A204.1 (cell line): ENCODE results near the gene IL1RAP.
"Not testable (repeated sequence)": the region's sequence is repeated elsewhere in the genome, so short reads cannot be mapped to it uniquely, and the experiment has no call there.

Source experiments
- FAIRE-seq: peaks from 2 replicates; lab custom pipeline; 2012; peaks lifted over from hg19 to GRCh38; lab: Jason Lieb, UNC

Gene IL1RAP

DNA sequence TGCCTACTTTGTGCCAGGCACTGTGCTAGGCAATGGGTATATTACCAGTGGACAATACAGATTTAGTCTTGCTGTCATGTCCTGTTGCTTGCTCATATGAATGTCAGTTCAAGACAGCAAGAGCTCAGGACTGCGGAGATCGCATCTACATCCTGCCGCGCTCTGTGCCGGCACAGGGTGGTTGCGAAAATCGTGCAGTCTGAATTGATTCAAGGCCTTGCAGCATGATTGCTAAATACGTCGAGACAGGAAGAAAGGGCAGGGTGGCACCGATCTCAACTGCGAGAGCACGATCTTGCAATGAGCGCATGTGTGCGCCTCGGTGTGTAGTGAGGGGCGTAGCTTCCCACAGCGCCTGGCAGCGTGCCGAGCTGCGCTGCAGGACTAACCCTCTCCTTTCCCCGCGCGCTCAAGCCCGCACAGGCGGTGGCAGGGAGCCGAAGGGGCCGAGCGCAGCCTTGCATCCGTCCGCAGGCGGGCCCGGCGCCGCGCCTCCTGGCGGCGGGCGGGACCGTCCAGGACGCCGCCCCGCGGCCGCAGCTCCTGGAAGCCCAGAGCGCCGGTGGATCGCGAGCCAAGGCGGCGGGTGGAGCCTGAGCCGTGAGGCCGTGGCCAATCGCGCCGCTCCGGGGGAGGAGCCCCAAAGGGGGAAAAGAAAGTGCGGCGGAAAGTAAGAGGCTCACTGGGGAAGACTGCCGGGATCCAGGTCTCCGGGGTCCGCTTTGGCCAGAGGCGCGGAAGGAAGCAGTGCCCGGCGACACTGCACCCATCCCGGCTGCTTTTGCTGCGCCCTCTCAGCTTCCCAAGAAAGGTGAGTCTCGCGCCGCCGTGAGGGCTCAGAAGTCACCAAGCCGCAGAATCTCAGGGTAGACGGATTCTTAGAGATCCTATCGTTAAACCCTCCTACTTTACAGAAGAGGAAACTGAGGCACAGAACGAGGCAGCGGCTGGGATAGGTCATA, at the start of gene IL1RAP:
Gene IL1RAP, plus strand, starts transcription at position 677 of the 962 bp plus-strand sequence. CDS start 50,205 bp downstream, outside the sequence.
- no peak for FAIRE-seq

DNA sequence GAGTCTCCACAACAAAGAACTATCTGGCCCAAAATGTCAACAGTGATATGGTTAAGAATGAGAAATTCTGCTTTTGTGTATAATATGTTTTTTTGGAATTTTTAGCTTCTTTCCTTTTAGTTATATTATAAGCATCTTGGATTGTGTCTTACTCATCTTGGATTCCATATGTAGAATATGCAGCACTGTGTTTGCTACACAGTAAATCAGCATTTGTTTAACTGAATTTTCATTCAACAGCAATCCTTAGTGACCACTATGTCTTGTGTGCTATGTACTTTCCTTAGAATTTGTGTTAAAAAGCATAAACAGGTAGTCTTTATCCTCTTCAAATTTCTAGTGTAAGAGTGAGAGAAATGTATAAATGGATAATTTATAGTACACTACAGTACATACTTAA, 46.0 kb upstream of the IL1RAP start:
- FAIRE-seq = no peak

DNA sequence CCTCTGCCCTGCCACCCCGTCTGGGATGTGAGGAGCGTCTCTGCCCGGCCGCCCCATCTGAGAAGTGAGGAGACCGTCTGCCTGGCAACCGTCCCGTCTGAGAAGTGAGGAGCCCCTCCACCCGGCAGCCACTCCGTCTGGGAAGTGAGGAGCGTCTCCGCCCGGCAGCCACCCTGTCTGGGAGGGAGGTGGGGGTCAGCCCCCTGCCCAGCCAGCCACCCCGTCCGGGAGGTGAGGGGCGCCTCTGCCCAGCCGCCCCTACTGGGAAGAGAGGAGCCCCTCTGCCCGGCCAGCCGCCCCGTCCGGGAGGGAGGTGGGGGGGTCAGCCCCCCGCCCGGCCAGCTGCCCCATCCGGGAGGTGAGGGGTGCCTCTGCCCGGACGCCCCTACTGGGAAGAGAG, 40.6 kb upstream of the IL1RAP start:
- FAIRE-seq = not testable (repeated sequence)

DNA sequence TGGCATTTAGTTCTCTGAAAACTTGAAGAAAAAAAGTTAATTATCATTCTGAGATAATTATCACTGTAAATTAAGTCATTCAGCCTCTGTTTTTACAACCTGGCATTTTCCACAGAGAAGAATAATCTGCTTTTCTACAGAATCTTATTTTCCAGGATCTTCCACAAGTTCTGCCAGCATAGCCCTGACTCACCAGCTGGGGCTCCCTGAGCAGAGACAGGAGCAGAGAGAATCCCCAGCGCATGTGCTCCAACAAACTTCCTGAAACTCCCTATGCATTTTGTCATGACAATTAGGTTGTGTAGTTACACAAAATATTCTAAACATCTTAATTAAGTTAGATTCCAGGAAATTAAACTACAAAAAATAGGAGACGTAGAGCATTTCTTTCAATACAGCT, 32.1 kb upstream of the IL1RAP start:
- FAIRE-seq = no peak

GRCh38 chr3:190485830-190486532, 27.9 kb upstream of the IL1RAP start:
- FAIRE-seq = no peak

DNA sequence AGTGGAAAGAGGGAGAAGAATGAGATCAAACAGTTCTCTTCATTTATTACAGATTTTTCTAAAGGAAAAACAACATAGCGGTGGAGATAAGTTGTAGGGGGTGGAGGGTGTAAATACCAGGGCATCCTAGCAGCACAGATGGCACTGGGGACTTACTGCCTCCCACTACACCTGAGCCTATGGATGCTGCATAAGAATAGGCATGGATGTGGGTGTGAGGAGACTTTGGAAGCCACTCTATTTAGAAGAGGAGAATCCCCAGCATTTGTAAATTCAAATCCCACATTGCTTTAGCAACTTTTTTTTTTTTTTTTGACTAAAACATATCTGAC, 27.4 kb upstream of the IL1RAP start:
- FAIRE-seq = no peak

DNA sequence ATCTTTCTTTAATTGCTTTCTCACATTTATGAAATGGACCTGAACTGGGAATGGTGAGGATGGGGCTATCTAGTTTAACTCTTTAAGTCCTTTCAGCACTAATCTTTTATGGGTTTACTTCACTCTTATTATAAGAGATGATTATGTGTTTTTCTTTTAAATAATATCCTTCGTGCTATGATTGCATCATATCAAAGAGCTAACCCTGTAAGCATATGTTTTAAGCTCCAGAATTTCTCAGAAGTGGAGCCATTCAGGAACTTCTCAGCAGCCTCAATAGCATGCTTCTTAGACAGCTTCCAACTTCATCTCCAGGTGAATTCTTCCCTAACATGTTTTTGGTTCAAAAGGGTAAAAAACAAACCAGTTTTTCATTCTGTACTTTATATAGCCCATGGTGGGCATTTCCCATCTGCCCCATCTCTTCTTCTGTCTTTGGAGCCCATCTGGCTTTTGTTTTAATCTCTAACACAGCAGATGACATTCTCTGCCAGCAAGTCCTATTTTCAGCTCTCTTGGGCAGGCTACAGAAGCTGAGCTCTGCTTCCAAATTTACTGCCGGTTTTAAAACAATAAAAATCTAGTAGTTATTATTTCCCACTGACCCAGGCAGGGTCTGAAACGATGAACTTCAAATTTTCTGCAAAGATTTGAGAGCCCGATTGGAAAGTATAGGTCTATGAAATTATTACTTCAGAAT, 26.8 kb upstream of the IL1RAP start:
- no peak for FAIRE-seq

DNA sequence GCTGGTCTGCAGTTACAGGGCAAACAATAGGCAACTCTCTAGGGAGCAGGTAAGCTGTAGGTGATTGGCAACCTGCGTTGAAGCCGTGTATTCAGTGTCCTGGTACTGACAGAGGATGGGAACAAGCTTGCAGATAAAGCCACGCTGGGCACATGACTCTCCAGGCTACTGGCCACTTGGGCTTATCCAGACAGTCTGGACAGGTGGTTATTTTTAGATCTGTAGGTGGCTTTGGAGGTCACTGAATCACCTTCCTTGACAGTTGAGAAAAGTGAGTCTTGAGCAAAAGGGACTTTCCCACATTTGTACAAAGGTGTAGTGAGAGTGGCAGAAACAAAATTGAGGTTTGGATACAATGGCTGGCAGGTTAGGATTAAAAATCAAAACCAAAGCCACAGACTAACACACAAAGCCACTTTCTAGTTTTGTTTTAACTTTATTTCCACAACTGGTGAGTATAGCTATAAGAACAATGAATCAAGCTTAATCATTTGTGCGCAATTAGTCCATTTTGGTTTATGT, 22.3 kb upstream of the IL1RAP start:
- no peak for FAIRE-seq

GRCh38 chr3:190492129-190492528, 21.8 kb upstream of the IL1RAP start:
- no peak for FAIRE-seq

DNA sequence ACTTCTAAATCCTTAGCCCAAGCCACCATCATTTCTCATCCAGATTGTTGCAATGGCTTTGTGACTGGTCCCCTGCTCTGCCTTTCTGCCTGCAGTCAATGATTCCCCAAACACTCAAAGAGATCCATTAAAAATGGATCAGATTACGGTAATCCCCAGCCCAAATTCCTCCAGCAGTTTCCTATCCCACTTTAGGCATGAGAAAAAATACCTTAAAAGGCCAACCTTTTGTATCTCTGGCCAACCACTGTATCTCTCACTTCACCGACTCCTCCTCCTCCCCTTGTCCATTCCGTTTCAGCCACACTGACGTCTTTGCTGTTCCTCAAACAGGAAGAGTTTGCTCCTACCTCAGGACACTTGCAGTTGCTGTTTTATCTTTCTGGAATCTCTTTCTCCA, 20.9 kb upstream of the IL1RAP start:
- FAIRE-seq = no peak

- no peak for FAIRE-seq
These were observed 19.0 kb upstream of the IL1RAP start for GRCh38 chr3:190494907-190495306.

DNA sequence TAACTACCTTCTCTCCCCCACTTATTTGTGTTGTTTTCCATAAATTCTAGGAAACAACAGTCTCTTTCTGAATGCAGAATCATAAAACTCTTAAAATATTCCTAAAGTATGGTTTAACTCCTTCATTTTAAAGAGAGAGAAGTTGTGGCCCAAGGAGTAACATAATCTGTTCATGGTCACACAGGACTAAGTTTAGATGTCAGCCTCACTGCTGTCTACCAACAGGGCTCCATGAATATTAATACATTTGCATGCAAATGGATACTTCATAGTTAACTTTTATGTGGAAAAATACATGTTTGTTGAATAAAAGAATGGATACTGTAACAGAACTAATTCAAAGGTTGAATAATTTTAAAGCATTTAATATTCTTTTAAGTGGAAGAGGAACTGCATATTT, 18.5 kb upstream of the IL1RAP start:
- FAIRE-seq = no peak

DNA sequence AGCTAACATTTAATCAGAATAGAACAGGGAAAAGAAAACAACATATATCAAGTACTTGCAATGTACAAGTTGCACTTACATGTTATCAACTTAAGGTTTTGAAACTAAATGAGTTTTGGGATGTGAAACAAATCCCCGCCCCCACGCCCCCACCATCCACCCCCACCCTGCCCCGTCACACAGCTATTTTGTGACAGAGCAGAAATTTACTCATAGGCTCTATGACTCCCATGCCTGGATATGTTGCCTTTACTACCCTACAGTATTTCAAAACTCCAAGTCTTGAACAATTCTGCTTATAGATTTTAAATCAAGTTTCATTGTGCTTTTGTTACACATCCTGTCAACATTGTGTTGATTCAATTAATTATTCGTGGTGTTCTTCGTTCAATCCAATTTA, 18.1 kb upstream of the IL1RAP start:
- FAIRE-seq = no peak

- FAIRE-seq = no peak
These were observed 17.0 kb upstream of the IL1RAP start for GRCh38 chr3:190496859-190497258.

GRCh38 chr3:190497811-190498210, 16.1 kb upstream of the IL1RAP start:
- no peak for FAIRE-seq

- FAIRE-seq = no peak
These were observed 15.6 kb upstream of the IL1RAP start for GRCh38 chr3:190498293-190498692.

GRCh38 chr3:190499122-190499521, 14.8 kb upstream of the IL1RAP start:
- no peak for FAIRE-seq

- FAIRE-seq = no peak
These were observed 10.9 kb upstream of the IL1RAP start for GRCh38 chr3:190502946-190503345.

- FAIRE-seq = no peak
These were observed 9.3 kb upstream of the IL1RAP start for GRCh38 chr3:190504354-190505125.

- FAIRE-seq = no peak
These were observed 8.4 kb upstream of the IL1RAP start for GRCh38 chr3:190505381-190506003.

GRCh38 chr3:190506271-190506670, 7.6 kb upstream of the IL1RAP start:
- FAIRE-seq = no peak
